AG10803 (cell line): Measurements from ENCODE around the gene FXYD6.

Experiments used
- DNase-seq: peaks from one replicate; pipeline ENCODE4 v3.0.0; 2010; ENCODE audit warnings: low read depth
- H3K4me3 ChIP-seq: 2 replicates; pipeline ENCODE4 v1.5.1; 2011; ENCODE audit warnings: mild to moderate bottlenecking, low read length, control low read depth
- TF ChIP-seq, protein P1 (sequence below): conservative IDR thresholded peaks from 2 replicates; pipeline ENCODE4 v1.5.1; 2011; ENCODE audit warnings: mild to moderate bottlenecking, low read length, control low read depth, inconsistent platforms

The FXYD6 gene

DNA sequence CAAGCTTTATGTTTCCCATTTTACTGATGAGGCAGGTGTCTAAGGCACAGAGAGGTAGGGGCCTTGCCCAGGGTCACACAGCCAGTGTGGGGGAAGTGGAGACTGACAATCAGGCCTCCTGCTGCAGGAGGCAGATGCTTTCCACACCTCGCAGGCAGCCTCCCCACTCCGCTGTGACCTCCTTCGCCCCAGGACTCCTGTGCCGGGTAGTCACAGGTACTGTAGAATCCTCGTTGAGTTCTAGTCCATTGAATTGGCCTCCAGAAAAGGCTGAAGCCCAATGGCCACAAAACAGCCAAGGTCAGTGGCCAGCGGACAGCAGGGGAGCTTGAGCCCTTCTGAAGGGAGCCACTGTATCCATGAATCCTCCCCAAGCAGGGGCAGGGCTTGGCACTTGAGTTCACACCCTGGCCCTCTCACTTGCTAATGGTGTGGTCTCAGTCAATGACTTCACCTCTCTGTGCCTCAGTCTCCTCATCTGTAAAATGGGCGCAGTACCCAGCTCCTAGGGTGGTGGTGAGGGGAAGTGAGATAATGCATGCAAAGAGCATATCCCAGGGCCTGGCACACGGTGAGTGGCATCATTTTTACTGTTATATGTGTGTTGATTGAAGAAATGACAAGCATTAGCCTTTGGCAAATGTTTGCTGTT, 50.8 kb downstream of the FXYD6 start:
- H3K4me3 ChIP-seq = no peak overlapping the region
- TF ChIP-seq, protein P1, sequence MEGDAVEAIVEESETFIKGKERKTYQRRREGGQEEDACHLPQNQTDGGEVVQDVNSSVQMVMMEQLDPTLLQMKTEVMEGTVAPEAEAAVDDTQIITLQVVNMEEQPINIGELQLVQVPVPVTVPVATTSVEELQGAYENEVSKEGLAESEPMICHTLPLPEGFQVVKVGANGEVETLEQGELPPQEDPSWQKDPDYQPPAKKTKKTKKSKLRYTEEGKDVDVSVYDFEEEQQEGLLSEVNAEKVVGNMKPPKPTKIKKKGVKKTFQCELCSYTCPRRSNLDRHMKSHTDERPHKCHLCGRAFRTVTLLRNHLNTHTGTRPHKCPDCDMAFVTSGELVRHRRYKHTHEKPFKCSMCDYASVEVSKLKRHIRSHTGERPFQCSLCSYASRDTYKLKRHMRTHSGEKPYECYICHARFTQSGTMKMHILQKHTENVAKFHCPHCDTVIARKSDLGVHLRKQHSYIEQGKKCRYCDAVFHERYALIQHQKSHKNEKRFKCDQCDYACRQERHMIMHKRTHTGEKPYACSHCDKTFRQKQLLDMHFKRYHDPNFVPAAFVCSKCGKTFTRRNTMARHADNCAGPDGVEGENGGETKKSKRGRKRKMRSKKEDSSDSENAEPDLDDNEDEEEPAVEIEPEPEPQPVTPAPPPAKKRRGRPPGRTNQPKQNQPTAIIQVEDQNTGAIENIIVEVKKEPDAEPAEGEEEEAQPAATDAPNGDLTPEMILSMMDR = no peak
- no peak for DNase-seq

DNA sequence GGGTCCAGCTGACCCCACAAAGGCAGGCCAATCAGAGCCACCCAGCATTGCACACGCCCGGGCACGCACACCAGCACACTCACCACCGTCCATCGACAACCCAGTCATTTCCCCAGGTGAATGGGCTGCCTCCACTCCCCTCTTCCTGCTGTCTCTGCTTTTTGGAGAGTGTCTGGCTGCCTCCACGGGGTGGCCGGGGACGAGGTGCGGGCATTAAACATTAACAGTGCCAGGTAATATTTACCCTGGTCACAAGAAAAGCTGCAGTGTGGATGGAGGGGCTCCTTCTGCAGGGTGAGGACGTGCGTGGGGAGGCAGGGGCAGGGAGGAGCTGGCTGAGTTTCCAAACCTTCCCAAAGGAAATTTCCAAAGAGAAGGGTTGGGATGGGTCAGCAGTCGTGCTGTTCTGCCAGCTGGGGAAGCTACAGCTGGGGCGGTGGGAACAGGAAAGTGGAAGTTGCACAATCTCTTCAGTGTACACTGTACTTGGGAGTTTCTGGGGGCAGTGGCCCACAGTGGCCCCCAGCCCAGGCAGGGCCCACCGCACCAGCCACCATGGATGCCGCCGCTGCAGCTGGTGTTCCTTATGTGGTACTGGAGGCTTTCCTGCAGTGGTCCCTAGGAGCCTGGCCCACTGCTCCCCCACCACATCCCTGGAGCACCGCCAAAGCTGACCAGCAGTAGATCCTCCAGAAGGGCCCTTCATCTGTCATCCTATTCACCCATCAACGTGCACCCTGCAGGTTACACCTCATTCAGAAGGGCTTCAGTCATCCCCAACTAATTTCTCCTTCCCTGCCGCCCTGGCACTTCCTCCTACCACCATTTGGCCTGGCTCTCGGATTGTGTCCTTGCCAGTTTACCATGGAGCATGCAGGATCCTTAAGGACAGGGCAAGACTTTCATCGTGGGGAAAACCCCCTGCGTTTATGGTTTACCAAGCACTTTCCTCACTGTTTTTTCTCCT, 51.6 kb downstream of the FXYD6 start, which contains the start of gene FXYD2:
Gene FXYD2 (minus strand): TSS at position 174 of the 967 bp plus-strand sequence. CDS start 66 bp downstream, at position 108.
- no peak within 1 kb of the TSS for H3K4me3 ChIP-seq
- DNase-seq = no peak
- TF ChIP-seq, protein P1 = no peak

DNA sequence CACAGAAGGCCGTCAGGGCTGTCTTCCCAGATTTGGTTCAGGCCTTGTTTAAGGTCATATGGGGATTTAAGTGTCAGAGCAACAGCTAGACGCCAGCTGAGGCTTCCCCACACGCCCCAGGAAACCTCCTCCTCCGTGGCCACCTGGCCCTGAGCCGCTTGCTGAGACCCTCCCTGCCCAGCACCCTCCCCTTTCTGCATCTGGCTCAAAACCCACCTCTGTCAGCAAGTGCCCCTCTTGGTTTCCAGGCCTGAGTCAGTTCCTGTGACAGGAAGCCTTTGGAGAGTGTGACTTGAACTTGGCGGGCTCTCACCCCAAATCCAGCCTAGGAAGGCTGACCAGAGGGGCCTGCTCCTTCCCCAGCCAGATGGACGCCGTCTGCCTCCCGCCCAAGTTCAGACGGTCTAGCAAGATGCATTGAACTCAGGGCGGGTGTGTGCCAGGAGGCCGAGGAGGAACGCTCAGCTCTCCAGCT, 52.5 kb downstream of the FXYD6 start:
- no peak for DNase-seq
- TF ChIP-seq, protein P1 = no peak
- no peak overlapping the region for H3K4me3 ChIP-seq

DNA sequence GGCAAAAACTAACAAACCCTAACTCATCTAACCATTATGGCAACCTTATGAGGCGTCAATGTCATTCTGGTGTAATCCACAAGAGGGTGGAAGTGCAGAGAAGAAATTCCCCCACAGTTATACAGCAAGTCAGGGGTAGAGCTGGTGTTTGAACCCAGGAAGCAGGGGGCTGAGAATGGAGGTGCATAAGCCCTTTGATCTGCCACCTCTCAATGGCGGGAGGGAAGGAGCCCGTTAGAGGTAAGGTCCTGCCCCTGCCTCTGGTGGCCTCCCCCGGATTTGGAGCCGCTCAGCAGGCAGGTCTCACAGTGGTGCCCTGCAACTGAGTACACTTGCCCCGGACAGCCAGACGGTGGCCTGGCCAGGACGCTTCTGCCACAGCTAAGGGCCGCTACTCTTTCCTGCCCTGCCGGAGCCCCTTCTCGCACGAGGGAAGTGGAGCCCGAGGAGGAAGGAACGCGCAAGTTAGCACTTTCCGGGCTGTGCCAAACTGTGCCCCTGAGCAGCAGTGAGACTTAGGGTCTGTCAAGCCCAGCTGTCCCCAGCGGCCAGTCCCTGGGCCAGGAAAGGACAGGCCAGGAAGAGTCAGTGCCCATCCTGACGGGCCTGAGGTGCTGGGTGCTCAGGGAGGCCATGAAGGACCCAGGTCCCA, 53.0 kb downstream of the FXYD6 start:
- TF ChIP-seq, protein P1 = no peak
- DNase-seq = no peak
- H3K4me3 ChIP-seq = no peak overlapping the region

DNA sequence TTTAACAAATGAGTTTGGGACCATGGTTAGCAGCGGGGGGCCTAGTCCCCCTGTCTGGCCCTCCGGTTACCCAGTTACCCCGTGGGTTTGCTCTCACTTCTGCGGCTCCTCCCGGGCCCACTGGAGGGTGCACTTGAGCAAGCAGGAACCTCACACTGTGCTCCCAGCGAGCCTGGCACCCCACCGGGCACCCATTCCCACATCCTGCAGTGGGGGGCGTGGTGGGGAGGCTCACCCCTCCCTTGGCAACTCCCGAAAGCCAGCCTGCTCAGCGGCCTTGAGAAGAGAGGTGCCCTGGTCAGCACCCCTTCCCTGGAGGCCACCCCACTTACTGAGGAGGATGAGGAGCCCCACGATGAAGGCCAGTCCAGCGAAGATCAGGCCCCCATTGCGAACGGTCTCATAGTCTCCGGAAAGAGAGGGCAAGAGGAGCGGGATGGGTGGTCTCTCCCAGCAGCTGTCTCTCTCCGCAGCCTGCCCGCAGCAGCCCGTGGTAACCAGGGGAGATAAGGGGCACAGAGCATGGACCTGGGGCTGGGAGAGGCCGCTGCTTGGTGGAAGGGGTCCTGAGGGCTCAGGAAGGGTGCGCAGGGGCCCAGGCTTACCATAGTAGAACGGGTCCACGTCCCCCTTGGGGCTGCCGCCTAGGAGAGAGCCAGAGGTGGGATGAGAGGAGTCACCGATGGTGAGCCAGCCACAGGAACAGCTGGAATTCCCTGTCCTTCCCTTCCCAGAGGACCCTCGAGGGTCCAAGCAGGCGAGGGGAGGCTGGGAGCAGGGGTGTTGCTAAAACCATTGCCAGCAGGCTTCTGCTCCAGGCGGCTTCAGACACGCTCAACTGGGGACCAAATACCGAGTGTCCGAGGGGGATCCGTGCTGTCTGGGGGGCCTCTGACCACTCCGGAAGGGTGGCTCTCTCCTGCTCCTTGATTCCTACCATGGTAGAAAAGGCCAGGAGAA, 54.1 kb downstream of the FXYD6 start:
- H3K4me3 ChIP-seq = no peak overlapping the region
- TF ChIP-seq, protein P1 = peak; percentile 36
- no peak for DNase-seq

DNA sequence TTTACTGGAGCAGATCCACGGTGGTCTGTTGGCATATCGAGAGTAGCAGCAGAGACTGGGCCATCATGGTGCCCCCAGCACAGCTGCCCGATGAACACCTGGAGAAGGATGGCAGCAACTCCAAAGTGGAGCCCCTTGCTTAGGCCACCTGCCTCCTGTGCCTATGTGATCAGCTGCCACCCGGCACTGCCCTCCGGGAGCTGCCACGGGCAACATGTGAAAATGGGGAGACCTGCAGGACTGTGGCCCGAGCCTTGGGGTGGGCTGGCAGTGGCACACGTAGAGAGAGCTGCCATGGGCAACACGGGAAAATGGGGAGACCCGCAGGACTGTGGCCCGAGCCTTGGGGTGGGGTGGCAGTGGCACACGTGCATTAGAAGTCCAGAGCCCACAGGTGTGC, 55.0 kb downstream of the FXYD6 start:
- H3K4me3 ChIP-seq = no peak overlapping the region
- TF ChIP-seq, protein P1 = no peak
- DNase-seq = no peak
